ENCODE results near the gene RAB17.
A peak's percentile ranks its signal among the peaks of the same experiment; 100 is the strongest.

RAB17 gene

DNA sequence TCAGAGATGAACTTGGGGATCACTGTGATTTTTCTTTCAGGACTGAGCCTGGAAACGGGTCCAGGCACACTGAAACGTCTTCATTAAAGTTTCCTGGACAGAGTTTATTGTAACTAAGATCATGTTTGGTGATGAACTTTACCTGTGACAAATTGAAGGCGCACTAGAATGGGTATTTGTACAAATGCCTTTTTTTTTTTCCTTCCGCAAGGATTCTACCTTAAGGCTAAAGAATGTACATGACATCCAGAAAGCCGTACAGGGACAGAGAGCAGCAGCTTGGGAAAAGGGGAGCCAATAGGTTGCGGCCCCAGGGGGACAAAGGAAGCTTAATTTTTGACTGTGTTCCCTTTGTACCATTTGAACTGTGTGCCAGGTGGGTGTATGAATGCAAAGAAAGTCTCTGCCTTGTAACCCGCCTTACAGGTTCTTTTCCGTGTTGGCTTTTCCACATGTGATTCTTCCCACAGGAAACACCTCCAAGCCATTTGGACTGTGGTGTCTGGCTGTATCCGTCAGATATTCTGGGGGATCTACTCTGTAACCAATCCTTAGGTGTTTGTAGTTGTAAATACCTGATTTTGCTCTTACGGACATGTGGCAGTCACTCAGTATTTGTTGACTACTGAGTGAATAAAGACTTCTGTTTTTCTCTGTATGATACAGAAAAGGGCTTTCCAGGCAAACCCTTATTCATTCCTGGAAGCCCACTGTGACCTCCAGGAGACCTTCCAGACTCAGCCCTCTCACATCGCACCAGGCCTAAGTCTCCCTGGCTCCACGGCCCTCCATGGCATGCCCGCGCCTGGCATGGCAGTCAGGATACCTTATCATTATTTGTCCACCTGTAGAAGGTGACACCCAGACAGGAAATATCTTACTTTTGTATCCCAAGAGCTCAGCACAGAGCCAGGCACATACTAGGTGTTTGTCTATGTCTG, 38.0 kb upstream of the RAB17 start:
- Mint-ChIP-seq H3K4me1 (peaks cover 23% of the 10 kb centered on the region), H3K27me3 (peaks cover 31% of the 10 kb centered on the region), H3K36me3 (ENCODE audit: low read depth) (no peaks in the 10 kb centered on the region), H3K4me3 (peak overlapping the region; percentile 78), H3K27ac (peak overlapping the region; percentile 22), H3K9me3 (no peaks in the 10 kb centered on the region)
- no peak for ATAC-seq
- DNase-seq, result no peak

GRCh38 chr2:237627441-237628246, 37.1 kb upstream of the RAB17 start, which contains the start of gene LRRFIP1:
TSS of gene LRRFIP1 (plus strand) at chr2:237627587. CDS start at chr2:237627645, 58 bp downstream.
- no peaks in the 10 kb centered on the region for H3K36me3 Mint-ChIP-seq (ENCODE audit: low read depth)
- DNase-seq (peak; percentile 20), ATAC-seq (peak; percentile 12)
- H3K9me3 Mint-ChIP-seq, result no peaks in the 10 kb centered on the region
- H3K27me3 Mint-ChIP-seq, result peaks cover 29% of the 10 kb centered on the region
- peak within 1 kb of the TSS; percentile 22 for H3K27ac Mint-ChIP-seq
- peaks cover 23% of the 10 kb centered on the region for H3K4me1 Mint-ChIP-seq
- peak within 1 kb of the TSS; percentile 78 for H3K4me3 Mint-ChIP-seq

- Mint-ChIP-seq H3K27ac (no peak overlapping the region), H3K9me3 (no peaks in the 10 kb centered on the region), H3K27me3 (peaks cover 29% of the 10 kb centered on the region), H3K4me1 (peaks cover 23% of the 10 kb centered on the region), H3K36me3 (ENCODE audit: low read depth) (no peaks in the 10 kb centered on the region), H3K4me3 (peak overlapping the region; percentile 69)
- ATAC-seq (no peak), DNase-seq (no peak)
Observed at GRCh38 chr2:237626813-237627440, 36.4 kb upstream of the RAB17 start.

DNA sequence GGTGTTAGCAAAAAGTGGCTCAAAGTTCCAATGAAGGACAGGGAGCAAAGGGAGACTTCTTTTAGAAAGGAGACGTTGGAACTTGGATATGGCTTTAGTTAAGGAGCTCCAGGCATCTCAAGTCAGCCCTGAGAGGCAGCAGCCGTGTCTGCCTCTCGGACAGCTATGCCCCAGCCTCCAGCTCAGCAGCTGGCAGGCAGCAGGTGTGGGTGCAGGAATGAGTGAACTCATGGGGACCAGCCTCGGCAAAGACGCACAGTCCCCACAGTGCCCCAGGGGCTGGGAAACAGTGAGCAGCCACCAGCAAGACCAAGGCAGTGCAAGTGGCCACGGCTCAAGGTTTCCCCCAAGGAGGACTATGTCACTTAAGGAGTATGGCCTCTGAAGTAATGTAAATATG, 35.2 kb upstream of the RAB17 start:
- Mint-ChIP-seq H3K9me3 (no peaks in the 10 kb centered on the region), H3K4me1 (peaks cover 15% of the 10 kb centered on the region), H3K36me3 (ENCODE audit: low read depth) (no peaks in the 10 kb centered on the region), H3K4me3 (no peak overlapping the region), H3K27ac (no peak overlapping the region), H3K27me3 (peaks cover 29% of the 10 kb centered on the region)
- ATAC-seq, result no peak
- DNase-seq, result no peak

- ATAC-seq (no peak), DNase-seq (no peak)
- Mint-ChIP-seq H3K27me3 (peaks cover 26% of the 10 kb centered on the region), H3K36me3 (ENCODE audit: low read depth) (no peaks in the 10 kb centered on the region), H3K27ac (no peak overlapping the region), H3K4me3 (no peak overlapping the region), H3K4me1 (peaks cover 11% of the 10 kb centered on the region), H3K9me3 (no peaks in the 10 kb centered on the region)
Observed at GRCh38 chr2:237625216-237625705, 34.7 kb upstream of the RAB17 start.

- no peak for ATAC-seq
- H3K9me3 Mint-ChIP-seq, result no peaks in the 10 kb centered on the region
- H3K27ac Mint-ChIP-seq, result no peak overlapping the region
- H3K36me3 Mint-ChIP-seq (ENCODE audit: low read depth), result no peaks in the 10 kb centered on the region
- H3K4me3 Mint-ChIP-seq, result no peak overlapping the region
- H3K4me1 Mint-ChIP-seq, result peaks cover 5% of the 10 kb centered on the region
- DNase-seq, result no peak
- peaks cover 25% of the 10 kb centered on the region for H3K27me3 Mint-ChIP-seq
Observed at GRCh38 chr2:237624565-237624964, 34.0 kb upstream of the RAB17 start.

GRCh38 chr2:237623428-237624403, 33.2 kb upstream of the RAB17 start:
- Mint-ChIP-seq H3K27me3 (peaks cover 23% of the 10 kb centered on the region), H3K4me3 (no peak overlapping the region), H3K27ac (no peak overlapping the region), H3K36me3 (ENCODE audit: low read depth) (no peaks in the 10 kb centered on the region), H3K4me1 (peaks cover 7% of the 10 kb centered on the region), H3K9me3 (no peaks in the 10 kb centered on the region)
- ATAC-seq (no peak), DNase-seq (no peak)

- Mint-ChIP-seq H3K27ac (no peak overlapping the region), H3K36me3 (ENCODE audit: low read depth) (no peaks in the 10 kb centered on the region), H3K4me1 (peaks cover 35% of the 10 kb centered on the region), H3K27me3 (no peaks in the 10 kb centered on the region), H3K9me3 (no peaks in the 10 kb centered on the region), H3K4me3 (no peak overlapping the region)
- no peak for DNase-seq
- ATAC-seq, result no peak
Observed at GRCh38 chr2:237618449-237618848, 27.9 kb upstream of the RAB17 start.

GRCh38 chr2:237617587-237617982, 27.1 kb upstream of the RAB17 start:
- Mint-ChIP-seq H3K27me3 (no peaks in the 10 kb centered on the region), H3K36me3 (ENCODE audit: low read depth) (no peaks in the 10 kb centered on the region), H3K27ac (no peak overlapping the region), H3K4me1 (peaks cover 35% of the 10 kb centered on the region), H3K4me3 (peak overlapping the region; percentile 11), H3K9me3 (no peaks in the 10 kb centered on the region)
- ATAC-seq (no peak), DNase-seq (no peak)

DNA sequence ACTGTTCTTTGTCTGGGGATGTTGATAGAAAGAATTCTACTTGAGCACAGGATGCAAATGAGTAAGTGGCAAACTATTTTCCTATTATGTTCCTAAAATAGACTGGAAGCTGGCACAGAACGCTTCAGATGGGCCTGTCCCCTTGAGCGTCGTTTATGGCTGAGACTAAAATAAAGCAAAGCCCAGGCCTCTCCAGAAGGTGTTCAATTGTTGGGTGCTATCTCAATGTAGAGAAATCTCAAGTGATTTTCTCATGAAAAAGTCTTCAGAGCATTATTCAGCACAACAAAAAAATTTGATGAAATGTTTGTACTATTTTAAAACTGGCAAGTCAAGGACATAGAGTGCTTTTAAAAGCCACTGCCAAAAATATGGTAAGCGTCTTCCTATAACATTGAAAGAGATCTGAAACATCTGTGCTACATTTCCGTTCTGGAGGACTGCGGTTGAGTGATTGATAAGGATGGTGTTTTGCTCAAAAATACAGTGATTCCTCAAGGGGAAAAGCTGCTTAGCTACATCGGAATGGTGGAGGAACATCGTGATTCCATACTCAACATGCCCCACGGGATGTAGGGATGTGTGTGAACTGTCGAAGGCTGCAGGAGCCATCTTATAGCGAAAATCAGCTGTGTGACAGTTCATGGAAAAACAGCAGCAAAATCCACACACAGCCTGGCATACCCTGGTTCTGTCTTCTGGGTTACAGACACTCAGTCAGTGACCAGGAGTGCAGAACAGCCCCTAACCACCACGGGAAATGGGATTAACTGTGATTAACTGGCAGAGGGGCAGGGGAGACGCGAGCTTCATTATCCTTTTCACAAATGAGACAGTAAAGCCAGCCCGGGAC, 26.4 kb upstream of the RAB17 start:
- peak; percentile 22 for ATAC-seq
- Mint-ChIP-seq H3K27ac (peak overlapping the region; percentile 7), H3K4me1 (peaks cover 35% of the 10 kb centered on the region), H3K27me3 (no peaks in the 10 kb centered on the region), H3K4me3 (peak overlapping the region; percentile 39), H3K36me3 (ENCODE audit: low read depth) (no peaks in the 10 kb centered on the region), H3K9me3 (no peaks in the 10 kb centered on the region)
- no peak for DNase-seq

GRCh38 chr2:237616373-237616733, 25.8 kb upstream of the RAB17 start:
- Mint-ChIP-seq H3K9me3 (no peaks in the 10 kb centered on the region), H3K27ac (no peak overlapping the region), H3K4me1 (peaks cover 35% of the 10 kb centered on the region), H3K36me3 (ENCODE audit: low read depth) (no peaks in the 10 kb centered on the region), H3K4me3 (no peak overlapping the region), H3K27me3 (no peaks in the 10 kb centered on the region)
- DNase-seq (no peak), ATAC-seq (no peak)

DNA sequence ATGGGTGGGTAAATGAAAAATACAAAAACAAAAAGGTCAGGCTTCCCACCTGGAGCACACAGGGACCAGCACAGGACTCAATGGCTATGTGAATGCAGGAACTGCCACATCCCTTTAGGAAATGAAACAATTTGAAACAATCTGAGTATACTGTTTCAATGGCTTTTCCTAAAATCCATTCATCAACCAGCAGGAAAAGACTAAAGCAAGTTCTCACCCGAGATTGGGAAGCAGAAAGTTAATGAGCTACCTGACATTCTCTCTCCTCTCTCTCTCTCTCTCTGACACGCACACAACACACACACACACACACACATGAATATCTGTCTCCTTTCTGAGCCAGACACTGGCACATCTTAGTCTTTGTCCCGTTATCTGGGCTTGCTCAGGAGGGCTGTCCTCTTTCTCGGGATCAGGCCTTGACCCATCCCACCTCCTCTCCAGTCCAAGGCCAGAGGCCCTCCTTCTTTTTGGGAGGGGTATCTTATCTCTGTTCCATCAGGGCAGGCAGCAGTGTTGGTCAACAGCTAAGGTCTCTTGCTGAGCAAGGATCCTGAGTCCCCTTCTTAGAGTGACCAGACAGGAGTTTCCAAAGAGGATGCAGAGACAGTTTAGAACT, 25.2 kb upstream of the RAB17 start:
- Mint-ChIP-seq H3K4me1 (peaks cover 35% of the 10 kb centered on the region), H3K27ac (no peak overlapping the region), H3K27me3 (no peaks in the 10 kb centered on the region), H3K36me3 (ENCODE audit: low read depth) (no peaks in the 10 kb centered on the region), H3K9me3 (no peaks in the 10 kb centered on the region), H3K4me3 (no peak overlapping the region)
- no peak for DNase-seq
- ATAC-seq, result no peak

All from activated naive CD8-positive, alpha-beta T cell treated with anti-CD3 and anti-CD28 coated beads, Interleukin-2, amount 50 U/mL, for 24 hours (primary cell).